CD4-positive, alpha-beta T cell treated with Interleukin-6 for 4 hours (primary cell): Measurements from ENCODE around the gene VASN.

Source experiments
- DNase-seq: peaks from one replicate; pipeline ENCODE4 v3.0.0-alpha.2; 2020; ENCODE audit warnings: mixed read lengths

Gene VASN

DNA sequence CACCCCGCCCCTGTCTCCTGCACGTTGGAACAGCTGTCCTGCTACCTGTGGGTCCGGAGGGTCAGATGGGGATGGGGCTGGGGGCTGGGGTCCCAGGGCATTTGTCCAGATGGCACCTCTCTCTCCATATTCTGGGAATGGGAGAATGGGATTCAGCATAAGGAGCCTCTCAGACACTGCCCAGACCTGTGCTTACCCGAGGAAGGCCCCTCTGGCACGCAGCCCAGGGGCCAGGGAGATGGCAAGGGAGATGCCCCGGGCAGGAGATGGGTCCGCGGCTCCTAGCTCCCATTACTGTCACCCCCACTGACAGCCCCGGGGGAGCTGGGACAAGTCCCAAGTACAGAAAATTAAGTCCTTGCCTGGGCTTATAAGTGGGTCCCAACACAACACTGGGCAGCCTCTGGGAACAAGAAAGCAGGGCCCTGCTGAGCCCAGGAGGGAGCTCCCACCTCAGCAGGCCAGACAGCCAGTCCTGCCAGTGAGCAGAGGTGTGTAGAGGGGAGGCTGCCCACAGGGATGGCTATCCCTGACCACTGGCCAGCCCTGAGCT, 1.8 kb downstream of the VASN start:
- no peak for DNase-seq

DNA sequence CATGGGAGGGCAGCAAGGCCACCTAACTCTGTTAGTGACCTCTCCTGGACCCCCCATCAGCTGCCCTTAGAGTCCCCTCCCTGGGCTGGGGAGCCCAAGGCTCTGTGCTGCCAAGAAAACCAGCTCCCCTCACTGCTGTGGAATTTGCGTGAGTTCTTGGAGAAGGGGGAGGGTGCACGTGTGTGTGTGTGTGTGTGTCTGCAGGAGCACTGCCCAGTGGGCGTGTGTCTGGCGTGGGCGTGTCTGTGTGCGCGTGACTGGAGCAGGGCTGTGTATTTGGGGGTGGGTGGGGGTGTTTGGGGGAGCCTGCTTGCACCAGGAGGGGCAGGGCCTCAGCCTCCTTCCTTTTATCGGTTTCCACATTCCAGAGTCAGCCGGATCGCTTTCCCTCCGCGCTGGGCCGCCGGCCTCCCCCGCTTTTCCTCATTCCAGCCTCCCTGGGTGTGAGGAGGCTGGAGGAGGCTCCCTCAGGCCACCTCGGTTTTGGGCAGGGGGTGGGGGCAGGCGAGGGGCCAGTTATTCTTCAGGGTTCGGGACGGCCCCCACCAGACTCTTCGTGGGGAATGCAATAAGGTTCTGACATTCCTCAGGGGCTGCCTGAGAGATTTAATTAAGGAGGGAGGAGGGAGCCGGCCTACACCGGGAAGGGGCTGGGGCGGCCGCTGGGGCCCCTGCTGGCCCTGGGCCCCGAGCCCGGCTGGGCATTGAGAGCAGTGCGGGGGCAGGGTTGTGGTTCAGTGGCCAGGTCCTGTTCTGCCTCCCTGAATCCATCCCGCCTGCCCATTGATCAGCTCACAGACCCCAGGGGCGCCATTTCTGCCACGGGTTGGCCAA, 2.5 kb downstream of the VASN start:
- no peak for DNase-seq

DNA sequence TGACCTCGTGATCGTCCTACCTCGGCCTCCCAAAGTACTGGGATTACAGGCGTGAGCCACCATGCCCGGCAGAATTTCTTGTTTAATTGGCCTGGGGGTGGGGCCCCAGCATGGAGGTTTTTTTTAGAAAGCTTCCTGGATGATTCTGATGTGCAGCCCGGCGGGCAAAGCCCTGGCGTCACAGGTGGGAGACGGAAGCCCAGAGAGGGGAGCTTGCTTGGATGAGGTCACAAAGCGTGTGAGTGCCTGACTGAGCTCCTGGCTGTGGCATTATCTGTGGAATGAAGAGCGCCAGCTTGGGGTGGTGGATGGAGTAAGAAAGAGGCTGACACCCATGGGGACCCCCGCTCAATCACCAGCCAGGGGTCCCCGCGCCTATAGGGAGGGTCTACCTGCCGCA, 4.1 kb downstream of the VASN start:
- DNase-seq, result no peak

DNA sequence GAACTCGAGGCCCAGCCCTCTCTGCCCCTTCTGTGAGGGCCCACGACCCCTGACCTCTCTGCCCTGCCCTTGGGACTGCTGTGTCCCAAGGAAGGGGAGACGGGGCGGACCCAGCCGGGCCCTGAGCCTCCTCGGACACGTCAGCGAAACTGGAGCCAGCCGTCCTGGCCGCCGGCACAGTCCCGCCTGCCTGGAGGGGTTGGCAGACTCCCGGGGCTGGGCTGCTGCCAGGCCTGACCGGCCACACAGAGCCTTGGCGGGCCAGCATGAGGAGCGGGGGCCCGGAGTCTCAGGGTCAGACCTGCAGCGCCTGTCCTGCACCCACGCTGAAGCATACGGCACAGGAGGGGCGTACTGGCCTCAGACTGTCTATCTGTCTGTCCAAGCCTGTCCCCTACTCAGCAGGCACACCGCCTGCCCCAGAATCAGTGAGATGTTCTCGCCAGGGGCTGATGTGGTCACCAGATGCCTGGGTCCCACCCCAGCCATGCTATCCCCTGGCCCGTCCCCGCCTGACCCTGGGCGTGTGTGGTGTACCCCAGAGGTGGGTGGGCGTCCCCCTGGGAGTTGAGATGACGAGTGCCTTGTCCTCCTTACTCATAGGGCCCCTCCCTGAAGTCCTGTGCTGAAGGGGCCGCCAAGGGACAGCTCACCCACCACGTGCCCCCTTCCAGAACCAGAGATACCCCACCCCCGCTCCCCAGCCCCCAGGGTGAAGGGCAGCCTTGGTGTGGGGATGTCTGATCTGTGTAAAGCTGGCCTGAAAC, 4.7 kb downstream of the VASN start:
- DNase-seq, result no peak

DNA sequence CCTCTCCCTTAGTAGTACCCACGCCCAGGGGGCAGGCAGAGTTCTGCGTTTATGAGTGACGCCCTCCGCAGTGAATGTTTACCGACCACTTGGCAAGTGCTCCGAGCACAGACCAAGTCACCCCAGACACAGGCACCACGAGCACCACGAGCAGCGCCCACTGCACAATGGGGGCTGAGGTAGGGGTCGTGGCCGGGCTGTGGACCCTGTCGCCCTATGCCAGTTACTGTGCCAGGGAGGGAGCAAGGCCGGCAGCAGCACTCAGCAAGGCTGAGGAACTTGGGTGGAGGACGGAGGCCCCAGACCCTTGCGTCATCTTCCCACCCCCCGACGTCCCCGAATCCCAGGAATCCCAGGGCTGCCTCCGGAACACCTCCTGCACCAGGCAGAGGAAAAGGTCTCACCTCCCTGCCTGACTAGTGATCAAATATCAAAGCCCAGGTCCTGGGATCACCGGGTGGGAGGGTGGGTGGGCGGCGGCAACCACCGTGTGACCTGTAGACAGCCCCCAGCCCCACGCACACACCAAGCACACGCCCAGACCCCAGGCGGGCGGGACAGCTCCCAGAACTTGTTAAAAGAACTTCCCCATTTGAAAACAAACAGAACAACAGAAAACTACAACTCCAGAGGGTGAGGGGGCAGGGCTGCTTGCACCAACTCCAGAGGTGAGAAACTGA, 5.4 kb downstream of the VASN start:
- no peak for DNase-seq

DNA sequence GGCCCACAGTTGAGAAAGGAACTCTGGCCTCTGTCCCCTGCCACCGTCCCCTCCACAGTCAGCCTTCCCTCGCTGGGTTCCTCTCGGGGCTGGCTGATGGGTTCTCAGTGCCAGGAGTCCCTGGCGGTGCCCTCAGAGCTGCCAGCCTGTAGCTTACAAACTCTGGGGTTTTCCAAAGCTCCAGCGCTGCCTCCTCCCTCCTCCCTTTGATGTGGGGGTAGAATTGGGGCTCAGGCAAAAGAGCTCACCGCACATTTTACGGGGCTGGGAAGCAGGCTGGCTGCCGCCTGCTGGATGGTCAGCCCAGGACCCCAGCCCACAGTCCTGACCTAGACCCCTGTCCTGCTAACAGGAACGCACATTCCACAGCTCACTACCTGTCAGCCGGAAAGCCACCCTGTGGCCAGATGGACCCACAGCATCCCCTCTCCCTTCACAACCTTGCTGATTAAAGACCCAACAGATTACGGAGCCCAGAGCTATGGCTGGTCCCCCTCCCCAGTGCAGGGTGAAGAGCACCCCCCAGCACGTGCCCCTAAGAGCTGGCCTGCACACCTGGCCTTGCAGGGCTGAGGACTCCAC, 6.0 kb downstream of the VASN start:
- no peak for DNase-seq

DNA sequence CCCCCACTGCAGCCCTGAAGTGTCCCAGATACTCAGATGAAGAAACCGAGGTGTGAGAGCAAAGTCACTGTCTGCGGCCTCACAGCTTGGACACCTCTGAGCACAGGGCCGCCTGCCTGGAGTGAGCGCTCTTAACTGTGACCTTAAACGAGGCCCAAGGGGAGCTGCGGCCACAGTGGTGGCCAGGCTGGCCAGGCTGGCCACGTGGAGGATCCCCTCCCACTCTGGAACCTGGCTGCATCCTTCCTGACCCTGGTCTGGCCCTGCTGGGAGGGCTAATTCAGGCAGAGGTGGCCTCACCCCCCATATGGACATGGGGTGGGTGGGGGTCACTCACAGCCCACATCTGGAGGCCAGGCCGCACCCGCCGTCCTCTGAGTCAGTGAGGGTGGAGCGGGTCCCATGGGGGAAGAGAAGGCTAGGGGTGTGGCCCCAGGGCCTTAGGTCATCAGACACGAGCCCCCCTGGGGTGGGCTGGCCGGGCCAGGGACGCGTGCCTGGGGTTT, 6.6 kb downstream of the VASN start:
- DNase-seq, result no peak

DNA sequence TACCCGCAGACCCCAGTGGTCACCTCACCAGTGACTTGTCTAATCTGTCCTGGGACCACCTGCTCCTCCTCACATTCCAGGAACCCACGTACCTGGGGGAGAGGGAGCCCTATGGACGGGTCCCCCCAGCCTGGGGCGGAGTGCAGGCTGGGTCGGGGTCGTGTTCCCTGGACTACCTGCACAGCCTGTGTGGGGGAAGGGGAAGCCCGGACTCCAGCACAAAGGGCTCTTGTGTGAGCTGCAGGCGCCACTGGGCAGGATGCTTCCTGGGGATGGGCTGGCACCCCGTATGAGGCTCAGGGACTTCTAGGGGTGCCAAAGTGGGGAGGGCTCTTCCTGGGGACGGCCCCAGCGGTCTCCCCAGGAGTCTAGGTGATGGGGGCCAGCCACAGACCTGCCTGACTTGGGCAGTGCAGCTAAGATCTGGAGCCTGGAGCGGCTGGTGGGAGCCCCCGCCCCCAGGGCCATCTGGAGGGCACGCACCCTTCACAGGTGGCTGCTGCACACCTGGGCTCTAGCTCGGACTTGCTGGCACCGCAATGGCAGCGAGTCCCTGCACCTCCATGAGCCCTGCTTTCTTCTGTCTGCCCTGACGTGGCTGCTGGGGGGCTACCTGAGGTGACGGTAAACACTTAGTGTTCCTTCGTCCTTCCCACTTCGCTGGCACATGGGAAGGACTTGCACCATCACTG, 7.5 kb downstream of the VASN start:
- no peak for DNase-seq

DNA sequence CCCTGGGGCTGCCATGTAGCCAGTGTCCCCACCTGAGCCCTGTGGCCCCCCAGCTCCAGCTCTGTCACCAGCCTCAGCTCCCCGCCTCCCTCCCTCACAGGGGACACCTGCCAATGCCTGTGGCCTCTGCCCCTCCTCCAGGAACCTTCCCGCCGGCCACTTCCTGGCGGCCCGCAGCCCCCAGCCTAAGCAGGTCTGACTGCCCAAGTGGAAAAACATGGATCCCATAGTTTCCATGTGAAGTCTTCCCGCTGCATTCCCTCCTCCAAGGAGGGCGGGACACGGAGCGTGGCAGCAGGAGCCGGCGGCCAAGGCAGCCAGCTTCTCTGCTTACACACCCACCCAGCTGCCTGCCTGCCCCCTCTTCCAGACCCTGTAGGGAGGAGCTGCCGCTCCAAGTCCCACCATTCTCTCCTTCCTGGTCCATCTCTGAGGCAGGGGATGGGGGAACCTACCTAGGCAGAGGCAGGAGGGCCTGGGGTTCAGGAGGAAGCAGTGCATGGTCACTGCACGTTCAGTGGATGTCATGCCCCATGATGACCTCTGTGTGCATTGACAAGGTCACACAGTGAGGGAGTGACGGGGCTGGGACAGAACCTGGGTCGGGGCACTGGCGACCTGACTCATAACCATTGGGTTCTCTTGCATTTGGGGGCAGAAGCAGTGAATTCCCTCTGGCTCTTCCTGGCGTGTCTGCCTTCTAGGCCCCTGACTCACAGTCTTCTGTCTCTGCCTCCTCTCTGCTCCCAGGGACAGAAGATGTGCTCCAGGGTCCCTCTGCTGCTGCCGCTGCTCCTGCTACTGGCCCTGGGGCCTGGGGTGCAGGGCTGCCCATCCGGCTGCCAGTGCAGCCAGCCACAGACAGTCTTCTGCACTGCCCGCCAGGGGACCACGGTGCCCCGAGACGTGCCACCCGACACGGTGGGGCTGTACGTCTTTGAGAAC, 8.7 kb downstream of the VASN start:
- no peak for DNase-seq

DNA sequence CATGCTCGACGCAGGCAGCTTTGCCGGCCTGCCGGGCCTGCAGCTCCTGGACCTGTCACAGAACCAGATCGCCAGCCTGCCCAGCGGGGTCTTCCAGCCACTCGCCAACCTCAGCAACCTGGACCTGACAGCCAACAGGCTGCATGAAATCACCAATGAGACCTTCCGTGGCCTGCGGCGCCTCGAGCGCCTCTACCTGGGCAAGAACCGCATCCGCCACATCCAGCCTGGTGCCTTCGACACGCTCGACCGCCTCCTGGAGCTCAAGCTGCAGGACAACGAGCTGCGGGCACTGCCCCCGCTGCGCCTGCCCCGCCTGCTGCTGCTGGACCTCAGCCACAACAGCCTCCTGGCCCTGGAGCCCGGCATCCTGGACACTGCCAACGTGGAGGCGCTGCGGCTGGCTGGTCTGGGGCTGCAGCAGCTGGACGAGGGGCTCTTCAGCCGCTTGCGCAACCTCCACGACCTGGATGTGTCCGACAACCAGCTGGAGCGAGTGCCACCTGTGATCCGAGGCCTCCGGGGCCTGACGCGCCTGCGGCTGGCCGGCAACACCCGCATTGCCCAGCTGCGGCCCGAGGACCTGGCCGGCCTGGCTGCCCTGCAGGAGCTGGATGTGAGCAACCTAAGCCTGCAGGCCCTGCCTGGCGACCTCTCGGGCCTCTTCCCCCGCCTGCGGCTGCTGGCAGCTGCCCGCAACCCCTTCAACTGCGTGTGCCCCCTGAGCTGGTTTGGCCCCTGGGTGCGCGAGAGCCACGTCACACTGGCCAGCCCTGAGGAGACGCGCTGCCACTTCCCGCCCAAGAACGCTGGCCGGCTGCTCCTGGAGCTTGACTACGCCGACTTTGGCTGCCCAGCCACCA, 9.7 kb downstream of the VASN start:
- no peak for DNase-seq

DNA sequence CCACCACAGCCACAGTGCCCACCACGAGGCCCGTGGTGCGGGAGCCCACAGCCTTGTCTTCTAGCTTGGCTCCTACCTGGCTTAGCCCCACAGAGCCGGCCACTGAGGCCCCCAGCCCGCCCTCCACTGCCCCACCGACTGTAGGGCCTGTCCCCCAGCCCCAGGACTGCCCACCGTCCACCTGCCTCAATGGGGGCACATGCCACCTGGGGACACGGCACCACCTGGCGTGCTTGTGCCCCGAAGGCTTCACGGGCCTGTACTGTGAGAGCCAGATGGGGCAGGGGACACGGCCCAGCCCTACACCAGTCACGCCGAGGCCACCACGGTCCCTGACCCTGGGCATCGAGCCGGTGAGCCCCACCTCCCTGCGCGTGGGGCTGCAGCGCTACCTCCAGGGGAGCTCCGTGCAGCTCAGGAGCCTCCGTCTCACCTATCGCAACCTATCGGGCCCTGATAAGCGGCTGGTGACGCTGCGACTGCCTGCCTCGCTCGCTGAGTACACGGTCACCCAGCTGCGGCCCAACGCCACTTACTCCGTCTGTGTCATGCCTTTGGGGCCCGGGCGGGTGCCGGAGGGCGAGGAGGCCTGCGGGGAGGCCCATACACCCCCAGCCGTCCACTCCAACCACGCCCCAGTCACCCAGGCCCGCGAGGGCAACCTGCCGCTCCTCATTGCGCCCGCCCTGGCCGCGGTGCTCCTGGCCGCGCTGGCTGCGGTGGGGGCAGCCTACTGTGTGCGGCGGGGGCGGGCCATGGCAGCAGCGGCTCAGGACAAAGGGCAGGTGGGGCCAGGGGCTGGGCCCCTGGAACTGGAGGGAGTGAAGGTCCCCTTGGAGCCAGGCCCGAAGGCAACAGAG, 10.5 kb downstream of the VASN start:
- no peak for DNase-seq

DNA sequence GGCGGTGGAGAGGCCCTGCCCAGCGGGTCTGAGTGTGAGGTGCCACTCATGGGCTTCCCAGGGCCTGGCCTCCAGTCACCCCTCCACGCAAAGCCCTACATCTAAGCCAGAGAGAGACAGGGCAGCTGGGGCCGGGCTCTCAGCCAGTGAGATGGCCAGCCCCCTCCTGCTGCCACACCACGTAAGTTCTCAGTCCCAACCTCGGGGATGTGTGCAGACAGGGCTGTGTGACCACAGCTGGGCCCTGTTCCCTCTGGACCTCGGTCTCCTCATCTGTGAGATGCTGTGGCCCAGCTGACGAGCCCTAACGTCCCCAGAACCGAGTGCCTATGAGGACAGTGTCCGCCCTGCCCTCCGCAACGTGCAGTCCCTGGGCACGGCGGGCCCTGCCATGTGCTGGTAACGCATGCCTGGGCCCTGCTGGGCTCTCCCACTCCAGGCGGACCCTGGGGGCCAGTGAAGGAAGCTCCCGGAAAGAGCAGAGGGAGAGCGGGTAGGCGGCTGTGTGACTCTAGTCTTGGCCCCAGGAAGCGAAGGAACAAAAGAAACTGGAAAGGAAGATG, 11.2 kb downstream of the VASN start:
- DNase-seq, result no peak

DNA sequence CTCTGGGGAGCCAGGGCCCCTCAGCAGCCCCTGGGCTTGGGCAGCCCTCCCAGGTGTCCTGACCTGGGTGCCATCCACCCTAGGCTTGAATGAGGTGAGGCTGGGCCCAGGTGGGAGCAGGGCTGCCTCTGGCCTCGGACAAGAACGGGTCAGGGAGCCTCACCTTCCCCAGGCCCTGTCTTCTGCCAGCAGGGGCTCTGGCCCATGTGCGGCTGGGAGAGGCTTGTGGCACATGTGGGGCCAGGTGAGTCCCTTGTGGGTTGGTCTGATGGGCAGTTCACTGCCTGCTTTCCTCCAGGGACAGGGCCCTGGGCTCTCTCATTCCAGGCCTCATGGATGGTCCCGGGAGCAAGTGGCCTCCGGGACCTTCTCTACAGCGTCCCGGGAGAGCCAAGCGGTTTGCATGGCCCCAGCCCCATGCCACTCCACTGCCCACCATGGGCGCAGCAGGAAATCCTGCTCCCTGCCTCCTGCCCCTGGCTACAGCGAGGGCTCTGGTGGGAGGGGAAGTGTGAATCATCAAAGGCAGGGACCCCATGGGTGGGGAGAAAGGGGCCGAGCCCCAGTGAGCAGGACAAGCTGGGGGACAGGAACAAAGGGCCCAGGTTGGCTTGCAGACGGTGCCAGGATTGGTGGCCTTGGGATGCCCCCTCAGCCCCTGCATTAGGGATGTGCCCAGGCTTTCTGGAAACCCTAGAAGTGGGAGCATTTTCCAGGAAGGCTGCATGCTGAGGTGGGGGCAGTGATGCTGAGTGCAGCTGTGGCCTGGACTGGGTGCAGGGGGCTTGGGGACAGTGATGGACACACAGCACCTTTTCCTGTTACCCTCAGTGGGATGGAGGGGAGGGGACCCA, 12.2 kb downstream of the VASN start:
- no peak for DNase-seq

DNA sequence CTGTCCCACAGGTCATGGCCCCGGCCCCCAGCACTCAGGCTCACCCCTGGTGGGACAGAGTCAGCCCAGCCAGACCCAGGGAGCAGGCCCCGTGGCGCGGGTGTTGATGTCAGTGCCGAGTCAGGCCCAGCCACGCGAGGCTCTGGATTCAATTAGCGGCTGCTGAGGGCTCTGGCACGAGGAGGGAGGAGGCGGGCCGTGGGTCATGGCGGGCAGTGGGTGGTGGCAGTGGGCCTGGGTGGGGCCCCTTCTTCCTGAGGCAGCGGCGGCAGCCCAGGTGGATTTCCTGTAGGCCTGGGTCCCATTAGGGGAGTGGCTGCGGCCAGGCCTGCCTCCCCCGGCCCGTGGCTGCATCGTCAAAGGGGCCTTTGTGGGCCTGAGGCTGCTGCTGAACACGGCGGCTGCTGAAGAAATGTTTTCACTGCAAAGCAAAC, 12.9 kb downstream of the VASN start:
- no peak for DNase-seq

DNA sequence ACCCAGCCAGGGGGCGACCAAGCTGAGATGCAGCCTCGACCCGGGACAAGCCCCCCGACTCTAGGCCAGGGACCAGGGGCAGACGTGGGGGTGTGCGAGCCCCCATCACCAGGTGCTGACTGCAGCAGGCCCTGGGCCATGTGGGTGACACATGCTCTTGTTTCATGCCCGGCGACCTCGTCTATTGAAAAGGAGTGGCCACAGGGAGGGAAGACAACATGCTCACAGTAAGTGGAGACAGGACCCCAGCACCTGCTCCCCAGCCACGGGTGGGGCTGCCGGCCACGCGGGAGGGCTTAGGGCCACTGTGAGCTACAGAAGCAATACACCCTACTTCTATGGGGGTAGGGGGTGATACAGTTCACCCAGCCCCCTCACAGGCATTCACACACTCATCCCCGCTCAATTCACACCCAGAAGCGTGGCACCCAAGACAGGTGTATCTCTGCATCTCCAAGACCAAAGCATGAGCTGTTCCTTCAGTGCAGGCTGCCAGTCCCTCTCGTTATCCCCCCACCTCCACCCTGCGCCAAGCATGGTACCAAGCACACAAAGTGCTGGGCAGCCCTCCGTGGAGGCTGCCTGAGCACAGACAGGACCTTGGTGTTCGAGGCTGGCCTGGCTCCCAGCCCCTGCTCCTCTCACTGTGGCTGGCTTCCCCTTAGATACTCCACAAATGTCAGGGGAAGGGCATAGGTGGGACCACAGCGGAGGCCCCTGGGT, 13.6 kb downstream of the VASN start:
- no peak for DNase-seq

DNA sequence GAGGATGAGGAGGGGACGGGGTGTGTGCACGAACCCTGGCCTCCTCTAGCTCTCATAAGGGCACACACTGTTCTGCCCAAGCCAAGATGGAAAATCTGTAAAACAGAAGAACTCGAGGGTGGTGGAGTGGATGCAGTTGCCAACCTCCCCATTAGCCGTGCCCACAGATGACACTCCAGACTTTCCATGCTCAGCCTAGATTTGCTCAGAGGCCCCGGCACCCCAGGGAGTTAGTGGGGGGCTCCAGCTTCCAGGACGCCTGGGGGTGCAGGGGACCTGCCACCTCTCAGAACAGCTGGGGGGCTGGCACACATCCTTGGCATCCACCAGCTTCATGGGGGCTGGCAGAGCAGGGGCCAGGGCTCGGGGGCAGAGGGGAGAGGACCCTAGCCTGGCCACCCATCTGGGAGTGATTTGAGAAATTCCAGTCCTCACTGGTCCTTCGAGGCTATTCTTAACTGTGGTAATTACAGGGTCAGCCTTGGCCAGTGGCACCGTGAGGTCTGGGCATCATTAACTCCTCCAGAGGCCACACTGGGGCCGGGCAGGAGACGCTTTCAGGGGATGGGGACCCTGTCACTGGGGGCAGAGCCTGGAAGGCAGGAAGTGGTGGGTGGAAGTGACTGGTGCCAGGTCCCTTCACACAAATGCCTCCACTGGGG, 14.3 kb downstream of the VASN start:
- no peak for DNase-seq
